SH-SY5Y (cell line): ENCODE results near the gene LMO1.

Experiments
- GATA2 ChIP-seq: IDR thresholded peaks from 2 replicates; pipeline ENCODE4 v1.6.1; 2011; ENCODE audit warnings: mild to moderate bottlenecking, low read depth, low read length
- GATA3 ChIP-seq: IDR thresholded peaks from 2 replicates; pipeline ENCODE4 v1.6.1; 2011; ENCODE audit warnings: low read depth, mild to moderate bottlenecking, low read length, moderate library complexity

LMO1 gene

GRCh38 chr11:8192016-8192895 is 71.4 kb downstream of the LMO1 start:
- TF ChIP-seq GATA2 (peak; percentile 55), GATA3 (no peak)

GRCh38 chr11:8190431-8190830 is 73.2 kb downstream of the LMO1 start:
- TF ChIP-seq GATA2, result no peak
- TF ChIP-seq GATA3, result no peak

GRCh38 chr11:8186429-8186828 is 77.2 kb downstream of the LMO1 start:
- no peak for TF ChIP-seq GATA3
- TF ChIP-seq GATA2, result no peak

GRCh38 chr11:8183111-8183510 is 80.6 kb downstream of the LMO1 start:
- TF ChIP-seq GATA2 (no peak), GATA3 (no peak)

- TF ChIP-seq GATA3 (no peak), GATA2 (no peak)
These were observed 83.2 kb downstream of the LMO1 start for GRCh38 chr11:8180469-8180868.

- TF ChIP-seq GATA2 (no peak), GATA3 (no peak)
These were observed 85.4 kb downstream of the LMO1 start for GRCh38 chr11:8178297-8178696.

GRCh38 chr11:8177136-8177535 is 86.5 kb downstream of the LMO1 start:
- TF ChIP-seq GATA3, result no peak
- no peak for TF ChIP-seq GATA2
